Subcutaneous abdominal adipose tissue (tissue), 5 donors: ENCODE measurements around the gene TMIE.

Experiments
- H3K27ac ChIP-seq: one replicate; pipeline ENCODE4 v1.7.0; 2013; ENCODE audit warnings: low read depth, mild to moderate bottlenecking, inconsistent platforms, low read length, moderate library complexity
- H3K27me3 ChIP-seq, 5 donors: one replicate each; pipeline ENCODE4 v1.7.0; 2013; ENCODE audit warnings: low read length in 5 of 5, inconsistent platforms in 1 of 5; ENCODE audit not compliant: control insufficient read depth in 5 of 5, insufficient read depth in 4 of 5
- H3K36me3 ChIP-seq, 5 donors: one replicate each; pipeline ENCODE4 v1.7.0; 2013; ENCODE audit warnings: low read length in 5 of 5; ENCODE audit not compliant: control insufficient read depth in 5 of 5, insufficient read depth in 5 of 5
- H3K4me1 ChIP-seq, 5 donors: one replicate each; pipeline ENCODE4 v1.7.0; 2013; ENCODE audit warnings: low read length in 5 of 5, mild to moderate bottlenecking in 3 of 5, moderate library complexity in 1 of 5; ENCODE audit not compliant: control insufficient read depth in 5 of 5, insufficient read depth in 5 of 5
- H3K4me3 ChIP-seq, 5 donors: one replicate each; pipeline ENCODE4 v1.7.0; 2013; ENCODE audit warnings: low read length in 5 of 5, low read depth in 1 of 5
- H3K9ac ChIP-seq, 5 donors: one replicate each; pipeline ENCODE4 v1.7.0; 2013; ENCODE audit warnings: low read length in 5 of 5, mild to moderate bottlenecking in 4 of 5, moderate library complexity in 3 of 5
- H3K9me3 ChIP-seq, 5 donors: one replicate each; pipeline ENCODE4 v1.7.0; 2013; ENCODE audit warnings: low read length in 5 of 5; ENCODE audit not compliant: control insufficient read depth in 5 of 5
- donor health status: healthy.
- donor health status: healthy.
- donor health status: healthy.
- donor health status: healthy.
- donor health status: healthy.

TMIE gene

GRCh38 chr3:46675843-46676567 lies 25.2 kb upstream of the TMIE start:
- peaks cover 0 to 78% (median 46%) of the 10 kb centered on the region in 5 donors for H3K36me3 ChIP-seq
- H3K9me3 ChIP-seq: no peaks in the 10 kb centered on the region
- H3K4me3 ChIP-seq: no peak overlapping the region
- H3K4me1 ChIP-seq: peaks cover 0 to 11% (median 5%) of the 10 kb centered on the region in 5 donors
- no peak overlapping the region for H3K27ac ChIP-seq
- no peaks in the 10 kb centered on the region for H3K27me3 ChIP-seq
- H3K9ac ChIP-seq: no peak overlapping the region

DNA sequence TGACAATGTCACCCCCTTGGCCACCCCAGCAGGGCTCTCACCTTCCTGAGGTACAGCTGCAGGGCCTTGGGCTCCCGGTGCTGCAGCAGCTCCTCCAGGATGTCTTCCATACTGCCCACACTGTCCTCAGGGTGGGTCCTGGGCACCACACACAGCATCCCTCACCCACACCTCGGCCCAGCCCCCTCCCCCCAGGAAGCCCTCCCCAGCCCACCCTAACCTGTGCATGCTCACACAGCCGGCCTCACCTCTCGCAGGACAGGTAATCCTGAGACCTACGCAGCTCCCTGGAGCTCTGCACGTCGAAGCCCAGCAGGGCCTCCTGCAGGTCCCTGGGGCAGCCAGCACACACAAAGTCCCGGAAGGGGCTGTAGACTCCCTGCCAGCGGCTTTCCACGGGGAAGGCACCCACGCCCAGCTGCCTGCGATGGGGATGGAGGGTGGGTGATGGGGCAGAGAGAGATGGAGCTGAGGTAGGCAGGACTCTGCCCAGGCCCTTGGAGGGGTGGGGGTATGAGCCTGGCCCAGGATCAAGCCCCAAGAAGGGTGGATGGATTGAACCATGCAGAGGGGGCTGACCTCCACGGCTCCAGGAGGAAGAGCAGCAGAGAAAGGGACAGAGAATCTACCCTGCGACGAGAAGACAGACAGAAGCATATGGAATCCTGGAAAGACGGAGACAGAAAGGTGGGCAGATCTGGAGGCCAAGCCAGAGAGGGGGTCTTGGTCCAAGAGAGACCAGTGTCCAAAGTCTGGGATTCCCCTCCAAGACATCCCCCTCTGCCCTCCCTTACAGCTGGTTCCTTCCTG lies 24.4 kb upstream of the TMIE start:
- Histone ChIP-seq H3K4me3 (no peak overlapping the region), H3K36me3 (peaks cover 0 to 76% (median 41%) of the 10 kb centered on the region in 5 donors)

DNA sequence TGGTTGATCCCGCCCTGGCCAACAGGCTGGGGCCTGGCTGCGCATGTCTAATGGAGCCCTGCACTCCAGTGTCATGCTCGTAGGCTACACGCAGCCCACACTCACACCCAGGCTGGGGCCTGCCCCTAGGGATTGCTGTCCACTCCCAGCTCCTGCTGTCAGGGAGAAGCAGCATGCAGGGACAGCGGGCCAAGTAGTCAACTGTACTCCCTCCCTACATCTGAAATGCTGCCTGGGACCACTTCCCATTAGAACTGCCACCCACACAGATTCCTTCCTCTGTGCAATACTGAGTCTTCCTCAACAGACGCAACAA lies 23.8 kb upstream of the TMIE start:
- Histone ChIP-seq H3K27me3 (no peaks in the 10 kb centered on the region), H3K36me3 (peaks cover 0 to 78% (median 39%) of the 10 kb centered on the region in 5 donors), H3K9ac (no peak overlapping the region), H3K4me1 (peaks cover 0 to 19% (median 5%) of the 10 kb centered on the region in 5 donors), H3K27ac (no peak overlapping the region), H3K9me3 (no peaks in the 10 kb centered on the region), H3K4me3 (no peak overlapping the region)

More for the DNA sequence above, 24.4 kb upstream of the TMIE start:
- no peaks in the 10 kb centered on the region for H3K27me3 ChIP-seq
- H3K9ac ChIP-seq: no peak overlapping the region
- peaks cover 0 to 15% (median 5%) of the 10 kb centered on the region in 5 donors for H3K4me1 ChIP-seq
- no peaks in the 10 kb centered on the region for H3K9me3 ChIP-seq
- no peak overlapping the region for H3K27ac ChIP-seq

DNA sequence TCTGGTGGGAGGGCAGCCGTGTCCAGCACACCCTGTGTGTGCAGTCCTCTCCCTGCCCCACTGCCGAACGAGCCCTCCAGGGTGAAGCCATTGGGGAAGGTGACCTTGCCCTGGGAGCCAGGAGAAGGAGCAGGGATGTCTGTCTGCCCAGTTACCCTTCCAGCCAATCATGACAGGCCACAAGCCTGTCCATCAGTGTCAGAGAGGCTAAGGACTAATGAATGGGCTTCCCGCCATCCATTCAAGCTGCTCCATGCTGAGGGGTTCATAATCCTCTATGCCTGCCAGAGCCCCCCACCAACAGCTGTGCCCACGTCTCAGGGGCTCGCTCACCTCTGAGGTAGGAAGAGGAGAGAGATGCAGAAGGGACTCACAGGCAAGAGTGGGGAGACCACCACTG lies 22.9 kb upstream of the TMIE start:
- Histone ChIP-seq H3K4me1 (peaks cover 0 to 22% (median 5%) of the 10 kb centered on the region in 5 donors), H3K36me3 (peaks cover 0 to 81% (median 36%) of the 10 kb centered on the region in 5 donors), H3K27me3 (no peaks in the 10 kb centered on the region), H3K9ac (no peak overlapping the region), H3K27ac (no peak overlapping the region), H3K9me3 (no peaks in the 10 kb centered on the region), H3K4me3 (no peak overlapping the region)

DNA sequence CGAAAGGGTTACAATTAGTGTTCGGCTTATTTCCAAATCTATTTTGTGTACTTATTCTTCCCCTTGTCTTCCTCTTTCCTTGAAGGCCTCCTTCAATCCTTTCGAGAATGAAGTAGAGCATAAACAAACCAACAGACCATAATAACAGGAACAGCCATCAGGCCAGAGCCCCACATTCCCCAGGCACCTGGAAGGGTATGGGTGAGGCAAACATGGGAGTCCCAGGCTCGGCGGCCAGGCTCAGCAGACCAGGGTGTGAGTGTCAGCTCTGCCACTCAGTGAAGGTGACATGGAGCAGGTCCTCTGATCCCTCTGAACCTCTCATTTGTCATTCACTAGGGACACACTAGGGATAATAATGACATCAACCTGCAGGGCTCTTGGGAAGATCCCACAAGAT lies 21.5 kb upstream of the TMIE start:
- H3K4me1 ChIP-seq: peaks cover 0 to 22% (median 5%) of the 10 kb centered on the region in 5 donors
- no peak overlapping the region for H3K4me3 ChIP-seq
- no peaks in the 10 kb centered on the region for H3K9me3 ChIP-seq
- H3K36me3 ChIP-seq: peaks cover 0 to 81% (median 32%) of the 10 kb centered on the region in 5 donors
- H3K27me3 ChIP-seq: no peaks in the 10 kb centered on the region
- no peak overlapping the region for H3K9ac ChIP-seq
- H3K27ac ChIP-seq: no peak overlapping the region

DNA sequence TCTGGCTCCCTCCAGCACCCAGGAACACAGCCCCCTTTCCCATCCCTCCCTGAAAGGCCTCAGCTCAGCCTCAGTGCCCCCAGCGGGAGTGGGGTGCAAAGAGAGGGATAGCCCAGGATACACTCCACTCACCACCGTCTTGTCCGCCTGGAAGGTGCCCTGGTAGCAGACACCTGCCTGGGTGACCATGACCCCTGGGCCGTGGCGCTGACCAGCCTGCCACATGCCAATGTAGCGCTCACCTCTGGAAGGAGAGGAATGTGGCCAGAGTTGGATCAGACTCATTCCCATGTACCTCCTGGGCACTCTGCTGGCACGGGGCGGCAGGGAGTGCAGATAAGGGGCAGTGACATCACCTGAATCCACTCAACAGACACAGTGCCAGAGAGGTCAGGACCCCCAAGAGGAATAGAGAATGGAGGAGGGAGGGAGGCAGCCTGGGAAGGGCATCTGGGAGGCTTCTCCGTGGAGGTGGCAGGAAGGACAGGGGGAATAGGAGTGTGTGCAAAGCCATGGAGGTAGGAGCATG lies 20.8 kb upstream of the TMIE start:
- H3K27me3 ChIP-seq: no peaks in the 10 kb centered on the region
- H3K36me3 ChIP-seq: peaks cover 0 to 81% (median 30%) of the 10 kb centered on the region in 5 donors
- H3K9me3 ChIP-seq: no peaks in the 10 kb centered on the region
- peaks cover 0 to 22% (median 5%) of the 10 kb centered on the region in 5 donors for H3K4me1 ChIP-seq
- no peak overlapping the region for H3K27ac ChIP-seq
- H3K9ac ChIP-seq: no peak overlapping the region
- H3K4me3 ChIP-seq: no peak overlapping the region

DNA sequence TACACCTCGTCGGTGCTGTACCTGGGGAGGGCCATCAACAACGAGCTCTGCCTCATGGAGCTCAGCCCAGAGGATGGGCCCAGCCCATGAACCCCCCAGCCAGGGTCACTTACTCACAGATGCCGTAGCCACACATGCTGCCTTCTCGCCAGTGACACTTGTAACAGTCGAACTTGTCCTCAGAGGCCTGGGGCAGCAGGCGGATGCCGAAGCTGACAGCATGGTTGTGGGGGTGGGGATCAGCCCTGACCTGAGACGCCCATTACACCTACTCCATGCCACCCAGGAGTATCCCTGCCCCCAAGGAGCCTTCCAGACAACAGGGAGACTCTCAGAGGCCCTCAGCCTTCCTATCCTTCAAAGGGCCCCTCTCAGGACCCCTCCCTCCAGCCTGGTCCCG lies 19.8 kb upstream of the TMIE start:
- no peaks in the 10 kb centered on the region for H3K9me3 ChIP-seq
- H3K4me3 ChIP-seq: no peak overlapping the region
- no peak overlapping the region for H3K9ac ChIP-seq
- peaks cover 0 to 82% (median 38%) of the 10 kb centered on the region in 5 donors for H3K36me3 ChIP-seq
- no peaks in the 10 kb centered on the region for H3K27me3 ChIP-seq
- H3K27ac ChIP-seq: no peak overlapping the region
- H3K4me1 ChIP-seq: peaks cover 0 to 22% (median 5%) of the 10 kb centered on the region in 5 donors

- Histone ChIP-seq H3K4me1 (peaks cover 0 to 19% (median 4%) of the 10 kb centered on the region in 5 donors), H3K27me3 (no peaks in the 10 kb centered on the region), H3K9ac (no peak overlapping the region), H3K4me3 (no peak overlapping the region), H3K36me3 (peaks cover 0 to 88% (median 38%) of the 10 kb centered on the region in 5 donors), H3K27ac (no peak overlapping the region), H3K9me3 (no peaks in the 10 kb centered on the region)
These were observed 19.2 kb upstream of the TMIE start for GRCh38 chr3:46681856-46682540.

- Histone ChIP-seq H3K9ac (no peak overlapping the region), H3K36me3 (peaks cover 0 to 91% (median 44%) of the 10 kb centered on the region in 5 donors), H3K27me3 (no peaks in the 10 kb centered on the region), H3K4me1 (peaks cover 0 to 13% (median 0%) of the 10 kb centered on the region in 5 donors), H3K4me3 (no peak overlapping the region), H3K9me3 (no peaks in the 10 kb centered on the region), H3K27ac (no peak overlapping the region)
These were observed 18.2 kb upstream of the TMIE start for GRCh38 chr3:46682974-46683373.
